Renal cortical epithelial cell (primary cell): ENCODE results near the gene CDHR1. TPM values are rescaled to one million over a fixed set of nuclear protein-coding genes. Genes with fewer than 3 reads are reported as not detected.
A peak's percentile ranks its signal among the peaks of the same experiment; 100 is the strongest.
"Not testable (repeated sequence)": the region's sequence is repeated elsewhere in the genome, so short reads cannot be mapped to it uniquely, and the experiment has no call there.

Experiments used
- DNase-seq: peaks from one replicate; pipeline ENCODE4 v3.0.0-alpha.2; 2011; ENCODE audit warnings: low read depth
- total RNA-seq: library from RNA; depleted of rRNA; stranded (reverse); fragments of >200 nt; gene quantifications from 2 replicates; pipeline ENCODE4 v1.2.3, GENCODE V29; 2014

CDHR1 gene
- total RNA-seq, 1 donor from 2014 or later, result 108 TPM

DNA sequence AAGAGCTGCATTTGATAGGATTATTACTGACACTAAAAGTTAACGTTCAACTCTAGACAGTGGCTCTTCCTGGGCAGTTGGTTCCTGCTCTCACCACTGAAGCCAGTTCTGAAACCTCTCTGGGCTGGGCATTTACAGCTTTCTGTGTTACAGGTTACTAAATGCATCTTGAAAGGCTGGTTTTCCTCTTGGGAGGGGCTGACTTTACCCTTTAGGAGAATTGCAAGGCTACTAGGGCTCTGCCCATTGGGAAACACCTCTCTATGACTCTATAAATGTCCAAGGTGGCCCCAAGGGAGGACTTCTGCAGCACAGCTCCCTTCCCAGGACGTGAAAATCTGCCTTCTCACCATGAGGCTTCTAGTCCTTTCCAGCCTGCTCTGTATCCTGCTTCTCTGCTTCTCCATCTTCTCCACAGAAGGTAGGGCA, 20.8 kb upstream of the CDHR1 start, which contains the start of gene GPR15LG:
TSS of gene GPR15LG (plus strand) at position 301 of the 429 bp plus-strand sequence. CDS start at position 352, 51 bp downstream.
- DNase-seq, result peak; percentile 32

DNA sequence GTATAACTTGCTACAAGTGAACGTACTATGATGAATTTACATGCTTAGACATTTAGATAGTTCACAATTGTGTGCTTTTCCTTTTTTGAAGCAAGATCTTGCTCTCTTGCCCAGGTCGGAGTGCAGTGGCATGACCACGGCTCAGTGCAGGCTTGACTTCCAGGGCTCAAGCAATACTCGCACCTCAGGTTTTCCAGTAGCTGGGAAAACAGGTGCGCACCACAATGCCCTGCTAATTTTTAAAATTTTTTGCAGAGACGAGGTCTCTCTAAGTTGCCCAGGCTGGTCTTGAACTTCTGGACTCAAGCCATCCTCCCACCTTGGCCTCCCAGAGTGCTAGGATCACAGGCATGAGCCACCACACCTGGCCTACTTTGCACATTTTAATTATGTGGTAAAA, 18.9 kb upstream of the CDHR1 start:
- no peak for DNase-seq

DNA sequence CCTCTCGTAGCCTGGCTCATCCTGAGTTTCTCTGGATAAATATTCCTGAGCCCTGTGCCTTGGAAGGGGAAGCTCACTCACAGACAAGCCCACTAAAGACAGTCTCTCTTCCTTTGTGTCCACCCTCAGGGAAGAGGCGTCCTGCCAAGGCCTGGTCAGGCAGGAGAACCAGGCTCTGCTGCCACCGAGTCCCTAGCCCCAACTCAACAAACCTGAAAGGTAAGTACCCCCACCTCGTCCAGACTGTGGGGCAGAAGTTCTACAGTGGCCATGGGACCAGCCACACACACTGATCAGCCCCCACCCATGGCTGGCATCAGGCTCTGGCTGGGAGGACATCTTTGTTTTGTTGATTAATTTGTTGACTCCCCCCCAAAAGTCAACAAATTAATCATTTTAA, 18.0 kb upstream of the CDHR1 start:
- no peak for DNase-seq

DNA sequence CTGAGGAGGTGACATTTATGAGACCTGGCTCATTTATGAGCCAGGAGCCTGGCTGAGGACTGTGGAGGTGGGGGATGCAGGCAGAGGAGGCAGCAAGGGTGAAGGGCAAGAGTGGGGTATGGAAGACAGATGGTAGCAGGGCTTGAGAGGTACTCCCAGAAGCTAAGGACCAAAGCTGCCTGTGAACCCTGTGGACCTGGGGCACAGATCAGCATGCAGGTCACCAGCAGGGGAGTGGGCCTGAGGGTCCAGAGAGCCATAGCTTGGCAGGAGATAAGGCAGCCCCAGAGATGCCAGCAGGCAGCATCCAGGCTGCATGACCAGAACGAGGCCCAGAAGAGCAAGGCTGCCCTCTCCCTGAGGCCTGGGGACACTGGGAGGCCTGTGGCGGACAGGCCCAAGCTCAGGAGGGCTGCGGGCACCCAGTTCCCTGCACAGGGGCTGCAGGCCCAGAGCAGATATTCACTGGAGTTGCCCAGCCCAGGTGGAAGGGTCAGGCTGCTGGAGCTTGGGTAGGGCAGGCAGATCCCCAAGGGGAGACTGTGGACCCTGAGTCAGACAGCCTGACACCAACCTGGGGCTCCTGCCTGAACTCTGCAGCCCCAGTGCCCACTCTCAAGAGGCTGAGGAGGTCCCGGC, 17.4 kb upstream of the CDHR1 start:
- DNase-seq, result no peak

DNA sequence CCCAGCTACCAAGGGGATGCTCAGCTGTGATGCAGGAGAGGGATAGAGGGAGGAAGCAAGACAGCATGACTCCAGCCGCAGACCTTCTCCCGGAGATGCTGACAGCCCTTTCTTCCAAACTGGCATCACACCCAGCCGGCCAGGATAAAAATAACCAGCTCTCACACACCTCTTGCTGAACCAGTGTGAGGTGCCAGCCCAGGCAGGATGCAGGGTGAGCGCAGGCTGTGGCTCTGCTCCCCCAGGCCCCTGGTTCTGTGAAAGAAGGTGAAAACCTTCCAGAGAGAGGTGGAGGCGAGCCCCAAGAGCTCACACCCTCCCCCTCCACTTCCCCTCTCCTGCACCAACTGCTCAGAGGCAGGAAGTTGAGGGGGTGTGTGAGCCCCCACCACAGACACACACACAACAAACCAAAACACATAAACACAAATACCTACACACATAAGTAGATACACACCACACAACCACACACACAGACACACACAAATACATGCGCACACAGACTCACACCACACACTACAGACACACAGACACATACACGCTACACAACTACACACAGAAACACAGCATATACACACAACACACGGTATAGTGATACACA, 16.7 kb upstream of the CDHR1 start:
- no peak for DNase-seq

DNA sequence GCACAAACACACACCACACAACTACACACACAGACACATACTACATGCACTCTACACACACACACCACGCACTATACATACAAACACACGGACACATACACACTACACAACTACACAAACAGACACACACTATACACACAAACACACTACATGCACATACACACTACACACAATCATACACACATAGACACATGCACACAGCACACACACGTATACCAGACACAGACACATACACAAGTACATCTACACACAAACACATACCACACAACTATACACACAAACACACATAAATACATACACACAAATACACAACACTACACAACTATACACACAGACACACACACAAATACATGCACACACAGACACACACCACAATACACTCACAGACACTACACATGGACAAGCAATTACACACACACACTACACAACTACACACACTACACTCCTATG, 16.2 kb upstream of the CDHR1 start:
- DNase-seq, result no peak

DNA sequence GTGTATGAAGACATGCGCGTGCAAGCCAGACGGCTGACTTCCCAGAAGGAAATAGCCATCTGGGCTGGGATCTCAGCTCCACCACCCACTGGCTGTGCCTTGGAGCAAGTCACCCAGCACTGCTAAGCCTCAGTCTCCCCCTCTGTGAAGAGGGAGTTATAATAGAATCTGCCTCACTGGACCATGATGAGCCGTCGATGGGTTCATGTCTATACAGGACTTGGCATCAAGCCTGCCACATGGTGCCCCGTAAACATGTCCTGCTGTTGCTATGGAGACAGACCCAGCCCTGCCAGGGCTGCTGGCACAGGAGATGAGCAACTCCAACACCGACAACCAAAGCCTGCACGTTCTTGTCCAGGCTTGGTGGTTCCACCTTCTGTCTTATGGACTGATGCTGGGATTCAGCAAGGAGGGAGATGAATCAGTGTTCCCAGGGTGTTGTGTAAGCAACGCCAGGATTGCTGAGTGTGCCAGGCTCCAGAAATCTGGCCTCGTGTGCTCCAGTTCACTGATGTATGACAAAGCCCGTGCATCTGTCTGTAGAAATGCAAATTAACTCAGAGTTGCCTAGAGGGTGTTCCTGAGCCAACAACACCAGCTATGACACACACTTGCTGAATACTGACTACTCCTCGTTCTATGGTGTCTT, 15.2 kb upstream of the CDHR1 start:
- peak; percentile 99 for DNase-seq

DNA sequence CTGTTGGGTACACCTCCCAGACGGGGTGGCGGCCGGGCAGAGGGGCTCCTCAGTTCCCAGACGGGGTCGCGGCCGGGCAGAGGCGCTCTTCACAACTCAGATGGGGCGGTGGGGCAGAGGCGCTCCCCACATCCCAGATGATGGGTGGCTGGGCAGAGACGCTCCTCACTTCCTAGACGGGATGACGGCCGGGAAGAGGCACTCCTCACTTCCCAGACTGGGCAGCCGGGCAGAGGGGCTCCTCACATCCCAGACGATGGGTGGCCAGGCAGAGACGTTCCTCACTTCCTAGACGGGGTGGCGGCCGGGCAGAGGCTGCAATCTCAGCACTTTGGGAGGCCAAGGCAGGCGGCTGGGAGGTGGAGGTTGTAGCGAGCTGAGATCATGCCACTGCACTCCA, 14.0 kb upstream of the CDHR1 start:
- not testable (repeated sequence) for DNase-seq

DNA sequence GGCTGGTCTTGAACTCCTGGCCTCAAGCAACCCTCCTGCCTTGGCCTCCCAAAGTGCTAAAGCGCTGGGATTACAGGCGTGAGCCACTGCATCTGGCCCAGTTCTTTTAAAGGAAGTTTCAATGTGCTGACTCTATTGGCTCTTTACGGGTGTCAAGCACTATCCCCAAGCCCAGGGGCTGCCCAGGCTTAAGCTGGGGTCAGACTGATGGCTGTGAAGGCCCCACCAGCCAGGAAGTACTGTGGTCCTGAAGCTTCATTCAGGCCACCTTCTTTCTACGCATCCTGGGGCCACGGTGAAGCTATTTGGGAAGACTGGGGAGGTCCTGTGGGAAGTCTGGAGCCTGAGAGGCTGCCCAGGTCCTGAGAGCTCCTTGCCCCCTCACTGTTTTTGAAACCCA, 12.7 kb upstream of the CDHR1 start:
- DNase-seq, result no peak

DNA sequence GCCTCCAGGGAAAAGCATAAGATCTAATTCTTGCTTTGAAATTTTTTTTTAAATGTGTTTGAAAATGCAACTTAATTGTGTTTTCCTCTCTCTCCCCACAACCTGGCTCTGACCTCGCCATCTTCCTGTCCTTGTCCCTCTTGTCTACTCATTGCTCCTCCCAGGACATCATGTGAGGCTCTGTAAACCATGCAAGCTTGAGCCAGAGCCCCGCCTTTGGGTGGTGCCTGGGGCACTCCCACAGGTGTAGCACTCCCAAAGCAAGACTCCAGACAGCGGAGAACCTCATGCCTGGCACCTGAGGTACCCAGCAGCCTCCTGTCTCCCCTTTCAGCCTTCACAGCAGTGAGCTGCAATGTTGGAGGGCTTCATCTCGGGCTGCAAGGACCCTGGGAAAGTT, 9.8 kb upstream of the CDHR1 start:
- no peak for DNase-seq

DNA sequence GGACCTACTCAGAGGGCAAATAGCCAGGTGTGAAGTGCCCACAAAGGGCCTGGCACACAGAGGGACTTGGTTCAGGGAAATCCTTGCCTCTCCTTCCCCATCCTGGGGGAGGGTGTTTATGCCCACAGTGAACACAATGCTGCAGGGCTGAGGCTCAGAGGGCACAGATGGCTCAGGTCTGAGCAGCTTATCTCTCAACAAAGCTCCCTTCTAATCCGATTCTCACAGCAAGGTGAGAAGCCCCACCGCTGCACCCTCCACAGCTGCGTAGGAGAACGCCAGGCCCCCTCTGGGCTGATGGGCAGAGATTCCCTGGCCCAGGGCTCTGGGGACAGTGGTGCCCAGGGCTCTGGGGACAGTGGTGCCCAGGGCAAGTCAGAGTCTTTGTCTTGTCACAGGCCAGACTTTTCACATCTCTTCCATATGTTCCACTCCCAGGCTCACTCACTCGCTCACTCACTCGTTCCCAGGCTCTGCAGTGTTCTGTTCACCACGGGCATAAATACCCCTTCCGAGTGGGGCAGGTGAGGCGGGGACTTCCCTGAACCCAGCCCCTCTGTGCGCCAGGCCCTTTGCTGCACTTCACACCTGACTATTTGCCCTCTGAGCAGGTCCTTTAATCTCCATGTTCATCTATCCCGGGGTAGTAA, 8.7 kb upstream of the CDHR1 start:
- no peak for DNase-seq

DNA sequence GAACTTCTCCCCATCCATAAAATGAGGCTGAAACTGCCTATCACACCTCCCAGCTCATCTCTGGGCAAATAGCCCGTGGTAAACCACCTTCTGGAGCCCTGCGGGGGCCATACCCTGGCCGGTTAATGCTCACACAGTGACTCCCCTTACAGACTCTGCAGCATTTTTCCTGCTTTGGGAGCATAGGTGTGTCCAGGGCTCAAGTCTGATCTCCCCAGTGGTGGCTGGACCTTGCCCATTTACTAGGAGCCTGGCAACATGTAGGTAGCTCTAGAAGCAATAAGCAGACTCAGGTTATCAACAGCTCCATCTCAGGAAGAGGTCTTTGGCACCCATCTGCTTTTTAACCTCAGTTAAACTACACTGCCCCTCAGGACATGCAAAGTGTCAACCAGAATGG, 5.5 kb upstream of the CDHR1 start:
- DNase-seq, result no peak

DNA sequence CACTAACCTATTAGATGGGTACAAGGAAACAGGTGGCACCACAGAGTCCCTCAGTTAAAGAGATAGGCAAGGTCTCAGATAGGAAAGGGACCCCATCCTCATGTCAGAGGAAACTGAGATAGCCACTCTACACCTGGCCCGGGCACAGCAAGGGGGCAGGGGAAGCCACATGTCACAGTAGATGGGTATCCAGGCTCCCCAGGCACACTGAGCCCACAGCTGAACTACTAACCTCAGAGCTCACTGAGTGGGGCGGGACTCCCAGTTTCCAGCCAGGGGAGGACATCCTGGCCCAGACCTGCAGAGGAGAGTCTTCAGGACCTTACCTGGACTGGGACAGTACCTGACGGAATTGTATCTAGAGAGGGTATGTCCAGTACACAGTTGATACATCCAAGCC, 3.7 kb upstream of the CDHR1 start:
- DNase-seq, result no peak

DNA sequence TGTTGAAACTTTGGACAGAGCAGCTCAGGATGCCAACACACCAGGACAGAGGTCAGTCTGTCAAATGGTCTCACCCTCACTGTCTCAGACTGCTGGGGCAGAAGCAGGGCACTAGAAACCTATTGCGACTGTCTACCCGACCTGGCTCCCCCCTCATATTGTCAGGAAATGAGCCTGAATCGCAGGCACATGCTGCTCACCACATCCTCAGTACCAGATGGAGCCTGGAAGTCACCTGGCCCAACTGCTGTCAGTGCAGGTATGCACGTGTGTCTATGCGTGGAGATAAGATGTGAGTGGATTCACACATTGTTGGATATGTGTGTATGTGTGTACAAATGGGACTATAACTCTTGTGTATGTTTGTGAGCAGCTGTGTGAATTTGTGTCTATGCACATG, 3.2 kb upstream of the CDHR1 start:
- DNase-seq, result no peak

DNA sequence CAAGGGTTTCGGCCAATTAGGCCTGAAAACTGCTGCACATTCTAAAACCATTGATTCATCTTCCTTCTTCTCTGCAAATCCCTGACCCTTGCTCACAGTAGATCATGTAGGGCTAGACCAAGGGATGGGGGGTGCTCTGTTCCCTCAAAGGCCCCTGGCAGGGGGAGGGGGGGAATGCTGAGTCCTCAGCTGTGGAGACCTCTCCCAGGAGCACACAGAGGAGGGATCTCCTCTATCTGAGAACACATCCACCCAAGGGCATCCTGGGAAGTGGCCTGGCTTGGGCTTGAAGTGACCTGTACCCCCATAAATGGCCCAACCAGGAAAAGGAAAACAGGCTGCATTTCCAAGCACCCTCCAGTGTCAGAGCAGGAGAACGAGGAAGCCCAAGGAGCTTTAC, 1.0 kb upstream of the CDHR1 start:
- DNase-seq, result no peak

DNA sequence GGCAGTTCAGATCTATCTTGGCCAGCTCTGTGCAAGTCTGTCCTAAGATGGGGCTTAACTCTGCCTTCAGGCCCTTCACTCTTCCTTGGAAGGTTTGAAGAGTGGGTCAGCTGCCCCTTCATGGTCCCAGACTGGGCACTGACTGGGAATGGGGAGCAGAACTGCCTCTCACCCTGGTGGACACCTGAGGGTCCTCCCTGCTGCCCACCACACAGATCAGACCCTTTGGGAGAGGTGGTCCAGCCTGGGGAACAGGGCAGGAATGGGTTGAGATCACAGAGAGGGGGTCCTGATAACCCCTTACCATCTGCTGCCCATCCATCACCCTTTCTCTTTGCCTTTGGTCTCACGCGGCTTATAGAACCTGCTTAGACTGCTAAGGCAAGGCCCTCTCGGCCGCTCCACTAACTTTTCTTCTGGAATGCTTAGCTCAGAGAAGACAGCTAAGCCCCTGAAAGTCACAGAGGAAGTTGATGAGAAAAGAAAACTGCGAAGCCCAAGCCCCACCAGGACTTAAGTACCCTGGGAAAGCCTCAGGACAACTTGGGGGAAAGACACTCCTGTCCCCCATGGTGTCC, 402 bp upstream of the CDHR1 start:
- DNase-seq, result no peak

DNA sequence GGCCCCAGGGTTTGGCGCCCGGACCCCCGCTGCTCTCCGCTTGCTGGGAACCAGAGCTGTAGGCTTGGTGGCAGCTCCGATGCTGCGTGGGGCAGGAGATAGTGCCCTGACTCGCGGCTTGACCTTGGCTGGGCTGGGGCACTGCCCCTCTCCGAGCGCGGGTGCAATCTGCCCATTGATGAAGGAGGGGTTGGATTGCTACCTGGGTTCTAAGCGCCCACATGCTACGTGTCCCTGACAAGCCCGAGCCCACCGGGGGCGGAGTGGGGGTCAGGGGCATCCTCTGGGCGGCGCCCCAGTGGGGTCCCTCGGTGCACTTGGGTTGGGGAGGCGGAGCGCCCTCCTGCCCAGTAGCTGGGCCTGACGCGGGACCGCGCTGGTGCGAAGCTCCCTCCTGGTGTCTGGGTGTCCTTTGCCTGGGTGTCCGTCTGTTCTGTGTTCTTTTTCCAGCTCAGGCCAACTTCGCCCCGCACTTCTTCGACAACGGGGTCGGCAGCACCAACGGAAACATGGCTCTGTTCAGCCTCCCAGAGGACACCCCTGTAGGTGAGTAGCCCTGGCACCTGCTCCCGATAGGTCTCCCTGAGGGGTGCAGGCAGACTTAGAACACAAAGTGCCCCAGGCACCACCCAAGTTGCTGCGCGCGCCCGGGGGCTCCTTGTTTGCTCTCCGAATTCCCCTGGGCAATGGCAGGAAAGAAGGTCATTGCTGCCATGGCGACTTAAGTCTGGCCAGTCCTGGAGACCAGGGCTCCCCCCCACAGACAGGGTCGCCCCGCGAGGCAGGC, 900 bp downstream of the CDHR1 start:
- no peak for DNase-seq

DNA sequence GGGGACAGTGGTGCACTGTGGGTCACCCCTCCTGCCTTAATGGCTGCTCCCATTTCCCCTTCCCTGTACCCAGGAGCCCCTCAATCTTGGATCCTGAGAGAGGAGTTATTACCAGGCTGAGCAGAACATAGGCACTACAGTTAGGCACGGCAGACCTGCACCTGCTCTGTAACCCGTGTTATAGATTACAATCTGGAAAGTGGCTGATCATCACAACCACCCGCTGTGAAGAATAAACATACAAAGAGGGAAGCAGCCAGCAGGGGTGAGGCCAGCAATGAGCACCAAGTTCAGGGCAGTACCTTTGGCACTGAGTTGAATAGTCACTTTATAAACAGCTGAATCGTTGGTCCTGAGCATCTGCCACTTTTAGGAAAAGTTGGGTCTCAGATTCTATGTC, 1.7 kb downstream of the CDHR1 start:
- DNase-seq, result no peak

DNA sequence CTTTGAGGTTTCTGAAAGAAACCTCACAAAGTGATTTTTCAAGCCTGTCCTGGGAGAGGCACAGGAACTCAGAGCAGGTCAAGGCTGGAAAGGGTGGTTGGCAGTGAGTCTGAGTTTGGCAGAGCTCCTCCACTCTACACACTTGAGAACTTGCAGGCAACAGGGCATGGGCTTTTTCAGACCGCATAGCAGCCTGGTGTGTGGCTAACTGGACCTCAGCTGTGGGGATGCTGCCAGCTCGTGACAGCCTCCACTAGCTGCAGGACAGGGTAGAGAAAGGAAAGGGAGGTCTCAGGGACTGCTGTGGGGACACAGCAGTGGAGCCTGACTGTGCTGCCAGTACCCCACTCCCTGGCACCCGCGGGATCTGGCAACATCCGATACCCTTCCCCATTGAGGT, 2.6 kb downstream of the CDHR1 start:
- no peak for DNase-seq

DNA sequence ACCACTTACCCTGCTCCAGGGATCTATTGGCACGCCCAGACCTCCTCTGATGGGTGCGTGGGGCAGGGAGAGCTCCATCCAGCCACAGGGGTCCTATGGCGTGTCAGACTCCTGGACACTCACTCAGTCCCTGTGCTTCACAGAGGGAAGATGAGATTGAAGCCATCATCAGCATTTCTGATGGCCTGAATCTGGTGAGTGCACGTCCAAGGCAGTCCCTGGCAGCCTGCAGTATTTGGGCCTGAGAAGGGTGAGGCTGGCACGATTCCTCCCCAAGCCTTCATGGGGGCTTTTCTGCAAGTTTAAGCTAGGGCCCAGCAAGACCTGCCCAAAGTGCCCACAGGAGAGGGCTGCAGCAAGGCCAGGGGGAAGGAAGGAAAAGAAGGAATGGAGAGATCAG, 3.3 kb downstream of the CDHR1 start:
- no peak for DNase-seq

DNA sequence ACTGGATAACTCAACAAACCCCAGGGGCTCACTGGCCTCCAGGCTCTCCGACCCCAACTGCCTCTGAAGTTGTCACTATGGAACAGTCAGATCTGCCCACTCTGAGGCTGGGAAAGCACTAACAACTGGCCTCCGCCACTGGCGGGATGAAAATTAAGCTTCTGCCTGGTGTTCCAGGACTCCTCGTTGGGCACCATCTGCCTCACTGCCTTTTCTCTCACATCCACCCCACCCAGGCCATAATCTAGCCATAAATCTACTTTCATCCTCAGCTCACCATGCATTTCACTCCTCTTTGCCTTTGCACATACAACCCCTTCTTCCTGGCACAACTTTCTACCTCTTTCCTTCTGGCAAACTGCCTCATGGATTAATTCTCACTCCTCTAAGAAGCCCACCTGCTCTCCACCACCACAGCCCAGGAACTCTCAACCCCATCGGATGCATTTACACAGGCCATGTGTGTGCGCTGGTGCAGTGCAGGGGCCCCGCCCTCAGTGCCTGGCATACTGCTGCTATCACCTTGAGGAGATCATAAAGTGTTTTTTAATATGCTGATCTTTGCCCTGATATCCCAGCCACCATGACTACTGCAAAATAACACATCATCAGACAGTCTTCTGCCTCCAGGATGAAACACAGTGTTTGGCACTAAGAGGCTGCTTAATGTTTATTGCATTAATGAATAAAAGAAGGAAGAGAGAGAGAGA, 4.0 kb downstream of the CDHR1 start:
- no peak for DNase-seq
